NB4 (cell line): ENCODE data around the gene GDPD1.
"Not testable (repeated sequence)": the region's sequence is repeated elsewhere in the genome, so short reads cannot be mapped to it uniquely, and the experiment has no call there.

Experiments
- DNase-seq: peaks from one replicate; pipeline ENCODE4 v3.0.0; 2010; ENCODE audit warnings: low read depth
- H3K4me3 ChIP-seq: one replicate; pipeline ENCODE4 v1.5.1; 2011; ENCODE audit warnings: mild to moderate bottlenecking, low read depth, low read length, moderate library complexity
- MYC ChIP-seq: IDR thresholded peaks from 2 replicates; pipeline ENCODE4 v1.6.1; 2011; ENCODE audit warnings: low read depth, low read length
- POLR2A ChIP-seq: IDR thresholded peaks from 2 replicates; pipeline ENCODE4 v1.6.1; 2011; ENCODE audit warnings: mild to moderate bottlenecking; ENCODE audit not compliant: insufficient read length; ENCODE audit errors: extremely low read depth
- TF ChIP-seq, protein P1 (sequence below): IDR thresholded peaks from one replicate; pipeline ENCODE4 v1.5.1; 2012; ENCODE audit warnings: low read depth, low read length
- TF ChIP-seq, protein P2 (sequence below): IDR thresholded peaks from 2 replicates; pipeline ENCODE4 v1.6.1; 2011; ENCODE audit warnings: low read depth, low read length

Gene GDPD1

DNA sequence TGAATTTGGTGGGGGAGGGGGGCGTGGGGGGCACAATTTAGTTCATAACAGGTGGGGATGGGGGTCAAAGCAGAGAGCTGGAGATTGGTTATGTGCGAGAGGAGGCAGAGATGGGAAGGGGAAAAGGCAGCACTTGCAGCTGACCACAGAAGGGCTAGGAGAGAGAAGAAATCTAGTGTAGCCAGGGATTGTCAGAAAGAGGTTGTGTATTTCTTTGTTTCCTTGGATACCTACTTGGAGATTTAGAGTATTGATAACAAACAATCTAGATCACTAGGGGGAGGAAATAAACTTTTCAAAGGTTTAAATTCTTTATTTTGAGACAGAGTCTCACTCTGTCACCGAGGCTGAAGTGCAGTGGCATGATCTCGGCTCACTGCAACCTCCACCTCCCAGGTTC is 64.0 kb downstream of the GDPD1 start:
- no peak for DNase-seq
- H3K4me3 ChIP-seq: no peak overlapping the region
- no peak for TF ChIP-seq POLR2A
- TF ChIP-seq, protein P1, sequence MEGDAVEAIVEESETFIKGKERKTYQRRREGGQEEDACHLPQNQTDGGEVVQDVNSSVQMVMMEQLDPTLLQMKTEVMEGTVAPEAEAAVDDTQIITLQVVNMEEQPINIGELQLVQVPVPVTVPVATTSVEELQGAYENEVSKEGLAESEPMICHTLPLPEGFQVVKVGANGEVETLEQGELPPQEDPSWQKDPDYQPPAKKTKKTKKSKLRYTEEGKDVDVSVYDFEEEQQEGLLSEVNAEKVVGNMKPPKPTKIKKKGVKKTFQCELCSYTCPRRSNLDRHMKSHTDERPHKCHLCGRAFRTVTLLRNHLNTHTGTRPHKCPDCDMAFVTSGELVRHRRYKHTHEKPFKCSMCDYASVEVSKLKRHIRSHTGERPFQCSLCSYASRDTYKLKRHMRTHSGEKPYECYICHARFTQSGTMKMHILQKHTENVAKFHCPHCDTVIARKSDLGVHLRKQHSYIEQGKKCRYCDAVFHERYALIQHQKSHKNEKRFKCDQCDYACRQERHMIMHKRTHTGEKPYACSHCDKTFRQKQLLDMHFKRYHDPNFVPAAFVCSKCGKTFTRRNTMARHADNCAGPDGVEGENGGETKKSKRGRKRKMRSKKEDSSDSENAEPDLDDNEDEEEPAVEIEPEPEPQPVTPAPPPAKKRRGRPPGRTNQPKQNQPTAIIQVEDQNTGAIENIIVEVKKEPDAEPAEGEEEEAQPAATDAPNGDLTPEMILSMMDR: no peak
- no peak for TF ChIP-seq MYC
- TF ChIP-seq, protein P2, sequence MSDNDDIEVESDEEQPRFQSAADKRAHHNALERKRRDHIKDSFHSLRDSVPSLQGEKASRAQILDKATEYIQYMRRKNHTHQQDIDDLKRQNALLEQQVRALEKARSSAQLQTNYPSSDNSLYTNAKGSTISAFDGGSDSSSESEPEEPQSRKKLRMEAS: no peak

DNA sequence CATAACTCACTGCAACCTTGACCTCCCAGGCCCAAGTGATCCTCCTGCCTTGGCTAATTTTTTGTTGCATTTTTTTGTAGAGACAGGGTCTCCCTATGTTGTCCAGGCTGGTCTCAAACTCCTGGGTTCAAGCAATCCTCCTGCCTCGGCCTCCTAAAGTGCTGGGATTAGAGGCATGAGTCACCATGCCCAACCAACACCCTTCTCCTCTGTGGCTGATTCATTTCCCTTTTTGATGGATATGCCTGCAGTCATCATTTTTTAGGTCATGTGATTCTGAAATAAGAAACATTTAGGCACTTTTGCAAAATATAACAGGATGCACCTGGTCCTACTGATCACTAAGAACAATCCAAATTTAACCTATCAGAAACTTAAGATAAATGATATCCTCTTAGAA is 67.1 kb downstream of the GDPD1 start:
- H3K4me3 ChIP-seq: no peak overlapping the region
- DNase-seq: peak; percentile 64
- no peak for TF ChIP-seq MYC
- no peak for TF ChIP-seq POLR2A
- TF ChIP-seq, protein P2: no peak
- TF ChIP-seq, protein P1: no peak

DNA sequence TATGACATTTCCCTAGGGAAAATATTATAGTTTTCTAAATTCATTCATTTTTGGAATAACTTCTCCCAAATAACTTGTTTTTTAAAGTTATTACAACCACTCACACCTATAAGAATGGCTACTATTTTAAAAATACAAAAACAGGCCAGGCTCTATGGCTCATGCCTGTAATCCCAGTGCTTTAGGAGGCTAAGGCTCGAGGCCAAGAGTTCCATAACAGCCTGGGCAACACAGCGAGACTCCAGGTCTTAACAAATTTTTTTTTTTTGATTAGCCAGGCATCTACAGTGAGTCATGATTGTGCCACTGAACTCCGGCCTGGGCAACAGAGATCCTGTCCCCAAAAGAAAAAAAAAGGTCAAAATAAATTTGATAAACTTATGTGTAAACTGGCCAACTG is 67.6 kb downstream of the GDPD1 start:
- no peak for DNase-seq
- TF ChIP-seq POLR2A (no peak), MYC (no peak)
- TF ChIP-seq, protein P2: no peak
- TF ChIP-seq, protein P1: no peak
- no peak overlapping the region for H3K4me3 ChIP-seq

DNA sequence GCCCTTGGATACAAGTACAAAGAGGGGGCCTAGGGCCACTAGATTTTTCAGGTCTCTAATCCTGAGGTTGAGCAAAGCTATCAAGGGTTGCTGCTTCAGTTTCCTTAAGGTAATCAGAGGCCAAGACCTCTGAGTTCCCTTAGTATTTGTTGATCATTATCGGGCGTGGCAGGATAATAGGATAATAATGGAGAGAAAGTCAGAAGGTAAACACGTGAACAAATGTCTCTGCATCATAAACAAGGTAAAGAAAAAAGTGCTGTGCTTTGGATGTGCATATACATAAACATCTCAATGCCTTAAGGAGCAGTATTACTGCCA is 69.6 kb downstream of the GDPD1 start:
- DNase-seq: no peak
- TF ChIP-seq, protein P2: no peak
- TF ChIP-seq, protein P1: no peak
- TF ChIP-seq POLR2A: no peak
- TF ChIP-seq MYC: no peak
- no peak overlapping the region for H3K4me3 ChIP-seq

DNA sequence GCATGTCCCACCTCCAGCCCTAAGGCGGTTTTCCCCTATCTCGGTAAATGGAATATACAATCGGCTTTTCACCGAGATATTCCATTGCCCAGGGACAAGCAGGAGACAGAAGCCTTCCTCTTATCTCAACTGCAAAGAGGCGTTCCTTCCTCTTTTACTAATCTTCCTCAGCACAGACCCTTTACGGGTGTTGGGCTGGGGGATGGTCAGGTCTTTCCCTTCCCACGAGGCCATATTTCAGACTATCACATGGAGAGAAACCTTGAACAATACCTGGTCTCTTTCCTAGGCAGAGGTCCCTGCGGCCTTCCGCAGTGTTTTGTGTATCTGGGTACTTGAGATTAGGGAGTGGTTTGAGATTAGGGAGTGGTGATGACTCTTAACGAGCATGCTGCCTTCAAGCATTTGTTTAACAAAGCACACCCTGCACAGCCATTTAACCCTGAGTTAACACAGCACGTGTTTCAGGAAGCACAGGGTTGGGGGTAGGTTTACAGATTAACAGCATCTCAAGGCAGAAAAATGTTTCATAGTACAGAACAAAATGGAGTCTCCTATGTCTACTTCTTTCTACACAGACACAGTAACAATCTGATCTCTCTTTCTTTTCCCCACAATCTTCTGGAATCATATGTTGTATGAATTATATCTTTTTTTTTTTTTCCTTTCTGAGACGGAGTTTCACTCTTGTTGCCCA is 70.1 kb downstream of the GDPD1 start:
- peak; percentile 43 for DNase-seq
- not testable (repeated sequence) for H3K4me3 ChIP-seq
- TF ChIP-seq MYC: 0 out of 2 replicates have a peak, but pooled peaks have one; percentile 25
- TF ChIP-seq, protein P2: peak; percentile 42; the same call in 1 of the 2 replicates

DNA sequence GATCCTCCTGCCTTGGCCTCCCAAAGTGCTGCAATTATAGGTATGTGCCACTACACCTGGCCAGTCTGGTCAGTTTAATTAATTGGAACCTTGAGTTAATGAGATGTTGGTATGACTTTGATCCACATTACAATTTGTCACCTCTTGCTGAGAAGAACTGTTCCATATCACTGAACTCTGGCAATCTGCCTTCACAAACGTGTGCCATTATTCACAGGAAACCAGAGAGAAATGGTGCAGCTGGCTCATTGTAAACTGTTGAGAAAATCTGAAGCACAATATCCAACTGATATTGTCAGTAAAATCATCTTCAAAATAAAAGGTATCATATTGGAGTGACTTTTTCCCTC is 71.8 kb downstream of the GDPD1 start:
- DNase-seq: no peak
- no peak overlapping the region for H3K4me3 ChIP-seq
- TF ChIP-seq MYC: no peak
- TF ChIP-seq, protein P2: no peak
- no peak for TF ChIP-seq POLR2A
- TF ChIP-seq, protein P1: no peak
